Panc1 (cell line): ENCODE data around the gene CAMKMT. TPM values are rescaled to one million over a fixed set of nuclear protein-coding genes. Genes with fewer than 3 reads are reported as not detected.
"Not testable (repeated sequence)": the region's sequence is repeated elsewhere in the genome, so short reads cannot be mapped to it uniquely, and the experiment has no call there.

Source experiments
- ATAC-seq: fragments of 200-7000 bp; cut with Tn5 transposase; 2 replicates; pipeline ENCODE4 v1.9.1; 2020; ENCODE audit warnings: mild to moderate bottlenecking, moderate library complexity
- BruUV-seq: library from RNA; stranded (reverse); fragments of 400-500 nt; replicated peaks from 2 replicates; lab custom pipeline; 2021; lab: Mats Ljungman, UMichigan
- CTCF ChIA-PET: fragments of 300-600 bp; sonication (Branson Sonifier 250); formaldehyde crosslinking; loops from one replicate; lab custom pipeline; 2022; ENCODE audit warnings: antibody characterized with exemption; lab: Charles Lee
- POLR2A ChIA-PET: fragments of 300-600 bp; sonication (Branson Sonifier 250); formaldehyde crosslinking; loops from one replicate; lab custom pipeline; 2022; ENCODE audit warnings: antibody characterized with exemption; lab: Charles Lee
- DNase-seq: peaks from one replicate; pipeline ENCODE4 v3.0.0-alpha.2; 2010; ENCODE audit warnings: low read depth, low spot score
- H3K27ac ChIP-seq: 2 replicates; pipeline ENCODE4 v1.5.1; 2011; ENCODE audit warnings: mild to moderate bottlenecking, low read length, inconsistent platforms
- H3K27me3 ChIP-seq: fragments of 200-500 bp; sonication (Bioruptor generic); 2 replicates; pipeline ENCODE4 v1.6.0; 2014; ENCODE audit warnings: low read length, inconsistent platforms; ENCODE audit not compliant: control insufficient read depth, insufficient read depth
- H3K36me3 ChIP-seq: fragments of 200-500 bp; sonication (Bioruptor generic); 2 replicates; pipeline ENCODE4 v1.5.1; 2014; ENCODE audit warnings: inconsistent platforms, mild to moderate bottlenecking, low read length, moderate library complexity; ENCODE audit not compliant: control insufficient read depth, insufficient read depth
- H3K4me1 ChIP-seq: 2 replicates; pipeline ENCODE4 v1.5.1; 2011; ENCODE audit warnings: inconsistent platforms, mild to moderate bottlenecking, low read length, moderate library complexity; ENCODE audit not compliant: control insufficient read depth, insufficient read depth
- H3K4me3 ChIP-seq, 2 experiments: 2 replicates each; pipeline ENCODE4 v1.5.1; 2011 to 2012; ENCODE audit warnings: low read depth in 2 of 2, low read length in 2 of 2, mild to moderate bottlenecking in 2 of 2, inconsistent platforms in 1 of 2, moderate library complexity in 1 of 2
- H3K9me3 ChIP-seq: fragments of 200-500 bp; sonication (Bioruptor generic); 2 replicates; pipeline ENCODE4 v1.5.1; 2014; ENCODE audit warnings: low read depth, mild to moderate bottlenecking, inconsistent platforms, low read length, moderate library complexity; ENCODE audit not compliant: control insufficient read depth, insufficient read depth
- POLR2AphosphoS5 ChIP-seq: IDR thresholded peaks from 2 replicates; pipeline ENCODE4 v1.6.1; 2012; ENCODE audit warnings: mild to moderate bottlenecking, low read depth, low read length, moderate library complexity
- SIN3A ChIP-seq: IDR thresholded peaks from 2 replicates; pipeline ENCODE4 v1.6.1; 2012; ENCODE audit warnings: low read depth, mild to moderate bottlenecking, low read length, moderate library complexity, borderline replicate concordance; ENCODE audit not compliant: insufficient read depth
- TCF7L2 ChIP-seq: IDR thresholded peaks from 2 replicates; pipeline ENCODE4 v1.6.1; 2011; ENCODE audit warnings: mild to moderate bottlenecking, low read depth, low read length, inconsistent platforms
- in situ Hi-C: cut with HindIII; loops from 2 replicates; pipeline ENCODE4 v1.10.0; 2016; ENCODE audit warnings: low sequenced_read_pairs, low pct_unique_long_range_greater_than_20kb
- intact Hi-C: fragments of 100-400 bp; cut with micrococcal nuclease; formaldehyde crosslinking; loops from one replicate; pipeline ENCODE4 v1.10.0; 2022; ENCODE audit not compliant: unreplicated experiment
- total RNA-seq: library from RNA; stranded (reverse); gene quantifications from one replicate; pipeline ENCODE4 v1.2.1, GENCODE V29; 2021; ENCODE audit not compliant: unreplicated experiment
- TF ChIP-seq, protein P1 (sequence below), 2 experiments: IDR thresholded peaks; 2 replicates each; pipeline ENCODE4 v1.6.1; 2011 to 2012; ENCODE audit warnings: low read depth in 2 of 2, control low read depth in 1 of 2, low read length in 1 of 2, mild to moderate bottlenecking in 1 of 2, moderate library complexity in 1 of 2; ENCODE audit not compliant: insufficient read depth in 1 of 2
- TF ChIP-seq, protein P2 (sequence below): fragments of 450-650 bp; IDR thresholded peaks from 2 replicates; pipeline ENCODE4 v1.5.1; 2017; ENCODE audit warnings: mild to moderate bottlenecking

Gene CAMKMT
- total RNA-seq, 1 experiment from 2014 or later = 12.6 TPM

DNA sequence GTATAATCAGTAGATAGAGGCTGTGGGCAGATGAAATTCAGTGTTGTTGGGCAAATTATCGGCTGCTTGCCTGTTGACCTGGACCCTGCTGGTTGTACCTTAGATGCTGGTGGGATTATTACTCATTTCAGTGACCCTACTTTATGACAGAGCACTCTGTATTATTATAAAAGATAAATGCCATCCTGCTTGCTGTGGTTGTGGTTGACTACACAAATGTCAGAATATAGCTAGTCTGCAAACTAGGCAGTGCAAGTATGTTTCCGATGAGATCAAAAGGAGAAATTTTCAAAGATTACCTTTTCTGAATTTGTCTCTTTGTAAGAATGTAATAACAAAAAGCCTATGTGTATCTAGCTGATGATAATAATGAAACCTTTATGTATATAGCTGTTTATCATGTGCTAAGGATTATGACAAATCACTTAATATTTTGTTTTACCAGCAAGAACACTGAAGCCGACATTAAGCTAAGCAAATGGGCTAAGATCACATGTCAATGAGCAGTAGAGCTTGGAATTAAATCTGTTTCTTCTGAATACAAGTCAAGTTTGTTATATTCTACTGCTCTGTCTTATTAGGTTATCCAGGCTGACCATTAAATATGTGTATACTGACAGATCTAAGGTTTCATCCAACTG, 219.2 kb downstream of the CAMKMT start:
- no TSS peak for BruUV-seq
- Histone ChIP-seq H3K27ac (no peak overlapping the region), H3K27me3 (no peaks in the 10 kb centered on the region), H3K9me3 (no peaks in the 10 kb centered on the region), H3K4me1 (no peaks in the 10 kb centered on the region), H3K4me3 (no peak overlapping the region), H3K36me3 (no peaks in the 10 kb centered on the region)
- intact Hi-C loops (no loop called here), in situ Hi-C loops (no loop called here)
- ATAC-seq (no peak), DNase-seq (no peak)
- ChIA-PET POLR2A (no interaction called here), CTCF (interaction anchor here (0.6 kb wide), 1 partner anchor 92 kb away, joined by 7 read pairs; no protein-coding TSS in a partner anchor)
- TF ChIP-seq, protein P1, sequence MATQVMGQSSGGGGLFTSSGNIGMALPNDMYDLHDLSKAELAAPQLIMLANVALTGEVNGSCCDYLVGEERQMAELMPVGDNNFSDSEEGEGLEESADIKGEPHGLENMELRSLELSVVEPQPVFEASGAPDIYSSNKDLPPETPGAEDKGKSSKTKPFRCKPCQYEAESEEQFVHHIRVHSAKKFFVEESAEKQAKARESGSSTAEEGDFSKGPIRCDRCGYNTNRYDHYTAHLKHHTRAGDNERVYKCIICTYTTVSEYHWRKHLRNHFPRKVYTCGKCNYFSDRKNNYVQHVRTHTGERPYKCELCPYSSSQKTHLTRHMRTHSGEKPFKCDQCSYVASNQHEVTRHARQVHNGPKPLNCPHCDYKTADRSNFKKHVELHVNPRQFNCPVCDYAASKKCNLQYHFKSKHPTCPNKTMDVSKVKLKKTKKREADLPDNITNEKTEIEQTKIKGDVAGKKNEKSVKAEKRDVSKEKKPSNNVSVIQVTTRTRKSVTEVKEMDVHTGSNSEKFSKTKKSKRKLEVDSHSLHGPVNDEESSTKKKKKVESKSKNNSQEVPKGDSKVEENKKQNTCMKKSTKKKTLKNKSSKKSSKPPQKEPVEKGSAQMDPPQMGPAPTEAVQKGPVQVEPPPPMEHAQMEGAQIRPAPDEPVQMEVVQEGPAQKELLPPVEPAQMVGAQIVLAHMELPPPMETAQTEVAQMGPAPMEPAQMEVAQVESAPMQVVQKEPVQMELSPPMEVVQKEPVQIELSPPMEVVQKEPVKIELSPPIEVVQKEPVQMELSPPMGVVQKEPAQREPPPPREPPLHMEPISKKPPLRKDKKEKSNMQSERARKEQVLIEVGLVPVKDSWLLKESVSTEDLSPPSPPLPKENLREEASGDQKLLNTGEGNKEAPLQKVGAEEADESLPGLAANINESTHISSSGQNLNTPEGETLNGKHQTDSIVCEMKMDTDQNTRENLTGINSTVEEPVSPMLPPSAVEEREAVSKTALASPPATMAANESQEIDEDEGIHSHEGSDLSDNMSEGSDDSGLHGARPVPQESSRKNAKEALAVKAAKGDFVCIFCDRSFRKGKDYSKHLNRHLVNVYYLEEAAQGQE (IDR thresholded peaks at IDR 0.05; ENCODE audit: insufficient read depth in 1 of 2, low read depth in 2 of 2, low read length in 1 of 2) = no peak
- TF ChIP-seq TCF7L2 = no peak

DNA sequence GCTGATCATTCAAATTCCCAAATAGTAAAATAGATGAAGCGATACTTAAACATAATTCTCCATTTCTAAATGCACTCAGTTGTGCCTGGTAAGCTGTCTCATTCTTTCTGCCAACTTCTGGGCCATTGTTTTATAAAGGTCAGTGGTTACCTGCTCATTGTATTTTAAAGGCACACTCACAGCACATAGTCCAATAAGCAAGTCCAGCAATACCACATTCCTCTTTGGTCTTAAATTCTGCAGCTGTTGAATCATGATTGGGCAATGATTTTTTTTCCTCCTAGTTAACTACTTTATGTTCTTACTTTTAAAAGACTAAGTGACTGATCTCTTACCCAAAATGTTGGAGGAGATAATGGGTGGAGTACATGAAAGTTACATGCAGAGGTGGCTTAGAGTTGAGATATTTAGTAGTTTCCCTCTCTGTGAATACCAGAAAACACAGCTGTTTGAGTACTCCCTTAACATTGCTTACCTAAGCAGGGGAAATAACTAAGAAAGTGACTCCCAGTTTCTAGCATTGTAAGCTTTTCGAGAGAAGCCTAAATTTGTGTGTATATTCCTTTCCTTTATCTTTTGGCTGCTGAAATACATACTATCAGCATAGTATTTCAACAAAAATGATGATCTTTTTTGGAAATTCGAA, 220.7 kb downstream of the CAMKMT start:
- TF ChIP-seq, protein P1 (IDR thresholded peaks at IDR 0.05; ENCODE audit: insufficient read depth in 1 of 2, low read depth in 2 of 2, low read length in 1 of 2) = no peak
- TF ChIP-seq TCF7L2 (no peak), SIN3A (no peak), POLR2AphosphoS5 (no peak)
- TF ChIP-seq, protein P2, sequence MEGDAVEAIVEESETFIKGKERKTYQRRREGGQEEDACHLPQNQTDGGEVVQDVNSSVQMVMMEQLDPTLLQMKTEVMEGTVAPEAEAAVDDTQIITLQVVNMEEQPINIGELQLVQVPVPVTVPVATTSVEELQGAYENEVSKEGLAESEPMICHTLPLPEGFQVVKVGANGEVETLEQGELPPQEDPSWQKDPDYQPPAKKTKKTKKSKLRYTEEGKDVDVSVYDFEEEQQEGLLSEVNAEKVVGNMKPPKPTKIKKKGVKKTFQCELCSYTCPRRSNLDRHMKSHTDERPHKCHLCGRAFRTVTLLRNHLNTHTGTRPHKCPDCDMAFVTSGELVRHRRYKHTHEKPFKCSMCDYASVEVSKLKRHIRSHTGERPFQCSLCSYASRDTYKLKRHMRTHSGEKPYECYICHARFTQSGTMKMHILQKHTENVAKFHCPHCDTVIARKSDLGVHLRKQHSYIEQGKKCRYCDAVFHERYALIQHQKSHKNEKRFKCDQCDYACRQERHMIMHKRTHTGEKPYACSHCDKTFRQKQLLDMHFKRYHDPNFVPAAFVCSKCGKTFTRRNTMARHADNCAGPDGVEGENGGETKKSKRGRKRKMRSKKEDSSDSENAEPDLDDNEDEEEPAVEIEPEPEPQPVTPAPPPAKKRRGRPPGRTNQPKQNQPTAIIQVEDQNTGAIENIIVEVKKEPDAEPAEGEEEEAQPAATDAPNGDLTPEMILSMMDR = no peak
- no peak overlapping the region for H3K4me3 ChIP-seq
- DNase-seq (no peak), ATAC-seq (no peak)
- in situ Hi-C loops = no loop called here
- H3K27me3 ChIP-seq = no peaks in the 10 kb centered on the region
- intact Hi-C loops = no loop called here
- H3K27ac ChIP-seq = no peak overlapping the region
- no peaks in the 10 kb centered on the region for H3K9me3 ChIP-seq
- POLR2A ChIA-PET = no interaction called here
- BruUV-seq = no TSS peak
- no peaks in the 10 kb centered on the region for H3K36me3 ChIP-seq
- H3K4me1 ChIP-seq = no peaks in the 10 kb centered on the region
- CTCF ChIA-PET = no interaction called here

DNA sequence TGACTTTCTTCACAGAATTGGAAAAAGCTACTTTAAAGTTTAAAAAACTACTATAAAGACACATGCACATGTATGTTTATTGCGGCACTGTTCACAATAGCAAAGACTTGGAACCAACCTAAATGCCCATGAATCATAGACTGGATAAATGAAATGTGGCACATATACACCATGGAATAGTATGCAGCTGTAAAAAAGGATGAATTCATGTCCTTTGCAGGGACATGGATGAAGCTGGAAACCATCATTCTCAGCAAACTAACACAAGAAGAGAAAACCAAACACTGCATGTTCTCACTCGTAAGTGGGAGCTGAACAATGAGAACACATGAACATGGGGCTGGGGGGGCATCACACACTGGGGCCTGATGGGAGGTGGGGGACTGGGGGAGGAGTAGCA, 233.9 kb downstream of the CAMKMT start:
- H3K4me3 ChIP-seq, H3K36me3 ChIP-seq, H3K27me3 ChIP-seq, CTCF ChIA-PET, ATAC-seq, H3K27ac ChIP-seq, DNase-seq, BruUV-seq, in situ Hi-C loops, H3K9me3 ChIP-seq, intact Hi-C loops, H3K4me1 ChIP-seq, POLR2A ChIA-PET: not testable (repeated sequence)
